Frontal cortex (tissue), 4 donors: ENCODE measurements around the gene ONECUT3. TPM values are rescaled to one million over a fixed set of nuclear protein-coding genes. Genes with fewer than 3 reads are reported as not detected.
"Not testable (repeated sequence)": the region's sequence is repeated elsewhere in the genome, so short reads cannot be mapped to it uniquely, and the experiment has no call there.

Experiments used
- DNase-seq, 2 donors: peaks; one replicate each; pipeline ENCODE4 v3.0.0; 2012; ENCODE audit warnings: low spot score in 2 of 2
- FAIRE-seq: peaks from 2 replicates; lab custom pipeline; 2012; peaks lifted over from hg19 to GRCh38; lab: Jason Lieb, UNC
- total RNA-seq: library from RNA; depleted of rRNA; stranded (reverse); fragments of >200 nt; gene quantifications from one replicate; pipeline ENCODE4 v1.2.3, GENCODE V29; 2014
- donor health status: control.
- donor health status: control.
- donor health status: control.

The ONECUT3 gene
- total RNA-seq: not detected

- FAIRE-seq (no peak), DNase-seq (no peak)
These were observed at the start of gene ONECUT3 for GRCh38 chr19:1752757-1753728. TSS of gene ONECUT3 (plus strand) at chr19:1753506. CDS start at chr19:1753663, 157 bp downstream.

- DNase-seq (no peak), FAIRE-seq (no peak)
These were observed 49.0 kb upstream of the ONECUT3 start for GRCh38 chr19:1704339-1704738.

GRCh38 chr19:1705367-1705766 is 47.9 kb upstream of the ONECUT3 start:
- no peak for DNase-seq
- FAIRE-seq: no peak

- FAIRE-seq, DNase-seq: not testable (repeated sequence)
These were observed 46.7 kb upstream of the ONECUT3 start for GRCh38 chr19:1706646-1707045.

GRCh38 chr19:1707240-1707639 is 46.1 kb upstream of the ONECUT3 start:
- no peak for DNase-seq
- no peak for FAIRE-seq

- DNase-seq (no peak), FAIRE-seq (no peak)
These were observed 40.1 kb upstream of the ONECUT3 start for GRCh38 chr19:1713170-1713569.

GRCh38 chr19:1715540-1715939 is 37.8 kb upstream of the ONECUT3 start:
- DNase-seq: no peak
- FAIRE-seq: no peak

GRCh38 chr19:1717200-1717969 is 35.9 kb upstream of the ONECUT3 start:
- DNase-seq: no peak
- FAIRE-seq: no peak

- DNase-seq (no peak), FAIRE-seq (no peak)
These were observed 35.4 kb upstream of the ONECUT3 start for GRCh38 chr19:1717970-1718264.

- FAIRE-seq (no peak), DNase-seq (peak in 1 of 2 donors; percentile 22)
These were observed 34.6 kb upstream of the ONECUT3 start for GRCh38 chr19:1718420-1719291.

GRCh38 chr19:1719519-1719918 is 33.8 kb upstream of the ONECUT3 start:
- FAIRE-seq (no peak), DNase-seq (peak in 1 of 2 donors; percentile 16)

GRCh38 chr19:1720237-1720636 is 33.1 kb upstream of the ONECUT3 start:
- FAIRE-seq (no peak), DNase-seq (peak in 1 of 2 donors; percentile 10)

GRCh38 chr19:1725100-1726064 is 27.9 kb upstream of the ONECUT3 start:
- DNase-seq: peak; percentile 100
- no peak for FAIRE-seq

GRCh38 chr19:1728816-1729567 is 24.3 kb upstream of the ONECUT3 start:
- DNase-seq (peak in 1 of 2 donors; percentile 8), FAIRE-seq (no peak)

- DNase-seq: no peak
- FAIRE-seq: no peak
These were observed 23.8 kb upstream of the ONECUT3 start for GRCh38 chr19:1729568-1729925.

GRCh38 chr19:1730157-1730556 is 23.1 kb upstream of the ONECUT3 start:
- FAIRE-seq: no peak

GRCh38 chr19:1734321-1734966 is 18.9 kb upstream of the ONECUT3 start:
- FAIRE-seq (no peak), DNase-seq (no peak)

More at GRCh38 chr19:1730157-1730556, 23.1 kb upstream of the ONECUT3 start:
- DNase-seq: no peak

- DNase-seq: no peak
- no peak for FAIRE-seq
These were observed 17.0 kb upstream of the ONECUT3 start for GRCh38 chr19:1736280-1736679.
